Measurements from ENCODE around the gene VPS25. TPM values are rescaled to one million over a fixed set of nuclear protein-coding genes. Genes with fewer than 3 reads are reported as not detected.

VPS25 gene
- total and polyA plus RNA-seq, 9 of the 15 experiments (the other 6 are each of a cell fraction or from before 2014, with no cell fraction given): 123 to 352 (median 180) TPM

DNA sequence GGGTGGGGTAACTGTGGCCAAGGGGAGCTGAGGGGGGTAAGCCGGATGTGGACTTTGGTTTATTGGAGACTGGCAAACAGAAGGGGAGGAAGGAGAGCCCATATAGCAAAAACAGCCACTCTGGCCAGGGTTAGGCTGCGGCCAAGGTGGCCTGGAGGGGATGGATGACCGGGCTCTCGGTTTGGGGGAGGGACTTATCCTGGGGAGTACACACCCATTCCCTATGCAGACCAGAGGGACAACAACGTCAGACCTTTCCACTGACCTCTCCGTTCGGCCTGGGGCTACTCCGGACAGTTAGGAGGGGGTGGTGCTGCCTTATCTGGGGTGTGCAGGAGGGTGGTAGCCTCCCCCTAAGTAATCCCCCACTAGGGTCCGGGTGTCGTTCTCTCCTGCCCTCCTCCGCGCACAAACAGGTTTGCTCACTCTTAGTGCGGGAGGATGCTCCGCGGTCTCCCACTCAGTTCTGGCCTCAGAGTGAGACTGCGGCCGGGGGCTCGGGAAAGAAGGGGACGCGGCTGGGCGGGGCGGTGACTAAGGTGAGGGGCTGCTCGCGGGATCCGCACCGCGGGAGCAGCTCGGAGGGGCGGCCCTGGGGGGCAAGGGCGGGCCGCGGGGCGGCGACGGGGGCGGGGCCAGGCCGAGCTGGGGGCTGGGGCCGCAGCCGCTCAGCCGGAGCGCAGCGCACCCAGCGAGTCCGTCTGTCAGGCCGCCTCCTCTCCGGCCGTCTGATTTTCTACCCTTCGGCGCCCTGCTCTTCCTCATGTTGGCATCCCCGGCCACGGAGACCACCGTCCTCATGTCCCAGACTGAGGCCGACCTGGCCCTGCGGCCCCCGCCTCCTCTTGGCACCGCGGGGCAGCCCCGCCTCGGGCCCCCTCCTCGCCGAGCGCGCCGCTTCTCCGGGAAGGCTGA is 6.9 kb downstream of the VPS25 start, which contains the start of gene WNK4 (continued):
- TF ChIP-seq, protein P1, sequence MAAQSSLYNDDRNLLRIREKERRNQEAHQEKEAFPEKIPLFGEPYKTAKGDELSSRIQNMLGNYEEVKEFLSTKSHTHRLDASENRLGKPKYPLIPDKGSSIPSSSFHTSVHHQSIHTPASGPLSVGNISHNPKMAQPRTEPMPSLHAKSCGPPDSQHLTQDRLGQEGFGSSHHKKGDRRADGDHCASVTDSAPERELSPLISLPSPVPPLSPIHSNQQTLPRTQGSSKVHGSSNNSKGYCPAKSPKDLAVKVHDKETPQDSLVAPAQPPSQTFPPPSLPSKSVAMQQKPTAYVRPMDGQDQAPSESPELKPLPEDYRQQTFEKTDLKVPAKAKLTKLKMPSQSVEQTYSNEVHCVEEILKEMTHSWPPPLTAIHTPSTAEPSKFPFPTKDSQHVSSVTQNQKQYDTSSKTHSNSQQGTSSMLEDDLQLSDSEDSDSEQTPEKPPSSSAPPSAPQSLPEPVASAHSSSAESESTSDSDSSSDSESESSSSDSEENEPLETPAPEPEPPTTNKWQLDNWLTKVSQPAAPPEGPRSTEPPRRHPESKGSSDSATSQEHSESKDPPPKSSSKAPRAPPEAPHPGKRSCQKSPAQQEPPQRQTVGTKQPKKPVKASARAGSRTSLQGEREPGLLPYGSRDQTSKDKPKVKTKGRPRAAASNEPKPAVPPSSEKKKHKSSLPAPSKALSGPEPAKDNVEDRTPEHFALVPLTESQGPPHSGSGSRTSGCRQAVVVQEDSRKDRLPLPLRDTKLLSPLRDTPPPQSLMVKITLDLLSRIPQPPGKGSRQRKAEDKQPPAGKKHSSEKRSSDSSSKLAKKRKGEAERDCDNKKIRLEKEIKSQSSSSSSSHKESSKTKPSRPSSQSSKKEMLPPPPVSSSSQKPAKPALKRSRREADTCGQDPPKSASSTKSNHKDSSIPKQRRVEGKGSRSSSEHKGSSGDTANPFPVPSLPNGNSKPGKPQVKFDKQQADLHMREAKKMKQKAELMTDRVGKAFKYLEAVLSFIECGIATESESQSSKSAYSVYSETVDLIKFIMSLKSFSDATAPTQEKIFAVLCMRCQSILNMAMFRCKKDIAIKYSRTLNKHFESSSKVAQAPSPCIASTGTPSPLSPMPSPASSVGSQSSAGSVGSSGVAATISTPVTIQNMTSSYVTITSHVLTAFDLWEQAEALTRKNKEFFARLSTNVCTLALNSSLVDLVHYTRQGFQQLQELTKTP (IDR thresholded peaks at IDR 0.05; ENCODE audit: low read depth in 1 of 2, partially characterized antibody in 2 of 2): no peak
- TF ChIP-seq, protein P2, sequence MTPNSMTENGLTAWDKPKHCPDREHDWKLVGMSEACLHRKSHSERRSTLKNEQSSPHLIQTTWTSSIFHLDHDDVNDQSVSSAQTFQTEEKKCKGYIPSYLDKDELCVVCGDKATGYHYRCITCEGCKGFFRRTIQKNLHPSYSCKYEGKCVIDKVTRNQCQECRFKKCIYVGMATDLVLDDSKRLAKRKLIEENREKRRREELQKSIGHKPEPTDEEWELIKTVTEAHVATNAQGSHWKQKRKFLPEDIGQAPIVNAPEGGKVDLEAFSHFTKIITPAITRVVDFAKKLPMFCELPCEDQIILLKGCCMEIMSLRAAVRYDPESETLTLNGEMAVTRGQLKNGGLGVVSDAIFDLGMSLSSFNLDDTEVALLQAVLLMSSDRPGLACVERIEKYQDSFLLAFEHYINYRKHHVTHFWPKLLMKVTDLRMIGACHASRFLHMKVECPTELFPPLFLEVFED (CRISPR knock-in tag; conservative IDR thresholded peaks at IDR 0.05): peak; percentile 73; the same call in 1 of the 2 replicates
- TF ChIP-seq ELF4 (CRISPR knock-in tag; IDR thresholded peaks at IDR 0.05) (0 out of 2 replicates have a peak, but pooled peaks have one; percentile 20), TAL1 (IDR thresholded peaks at IDR 0.05) (peak; percentile 90), ZNF785 (CRISPR knock-in tag; IDR thresholded peaks at IDR 0.05) (no peak), CBX1 (IDR thresholded peaks at IDR 0.05; ENCODE audit: low read depth) (no peak), ZKSCAN1 (IDR thresholded peaks at IDR 0.05; ENCODE audit: low read depth, low read length) (peak; percentile 32; the same call in 1 of the 2 replicates), TARDBP (IDR thresholded peaks at IDR 0.05) (no peak)
